NB4 (cell line): ENCODE data around the gene TAGLN.
A peak's percentile ranks its signal among the peaks of the same experiment; 100 is the strongest.

Experiments
- DNase-seq: peaks from one replicate; pipeline ENCODE4 v3.0.0; 2010; ENCODE audit warnings: low read depth
- H3K4me3 ChIP-seq: one replicate; pipeline ENCODE4 v1.5.1; 2011; ENCODE audit warnings: mild to moderate bottlenecking, low read depth, low read length, moderate library complexity
- CTCF ChIP-seq: IDR thresholded peaks from one replicate; pipeline ENCODE4 v1.5.1; 2012; ENCODE audit warnings: low read depth, low read length
- MAX ChIP-seq: IDR thresholded peaks from 2 replicates; pipeline ENCODE4 v1.6.1; 2011; ENCODE audit warnings: low read depth, low read length
- MYC ChIP-seq: IDR thresholded peaks from 2 replicates; pipeline ENCODE4 v1.6.1; 2011; ENCODE audit warnings: low read depth, low read length
- POLR2A ChIP-seq: IDR thresholded peaks from 2 replicates; pipeline ENCODE4 v1.6.1; 2011; ENCODE audit warnings: mild to moderate bottlenecking; ENCODE audit not compliant: insufficient read length; ENCODE audit errors: extremely low read depth

TAGLN gene

GRCh38 chr11:117189191-117189940 is 9.8 kb upstream of the TAGLN start:
- TF ChIP-seq MAX (no peak), MYC (no peak), POLR2A (no peak), CTCF (no peak)
- no peak overlapping the region for H3K4me3 ChIP-seq
- peak; percentile 80 for DNase-seq

GRCh38 chr11:117189941-117190544 is 9.1 kb upstream of the TAGLN start:
- no peak for TF ChIP-seq MYC
- TF ChIP-seq POLR2A = no peak
- TF ChIP-seq CTCF = no peak
- no peak for TF ChIP-seq MAX
- DNase-seq = peak; percentile 25

GRCh38 chr11:117191680-117192400 is 7.3 kb upstream of the TAGLN start:
- TF ChIP-seq CTCF = no peak
- TF ChIP-seq POLR2A = no peak
- no peak for TF ChIP-seq MAX
- TF ChIP-seq MYC = no peak
- no peak overlapping the region for H3K4me3 ChIP-seq
- no peak for DNase-seq

More at GRCh38 chr11:117189941-117190544, 9.1 kb upstream of the TAGLN start:
- no peak overlapping the region for H3K4me3 ChIP-seq

- no peak overlapping the region for H3K4me3 ChIP-seq
- no peak for DNase-seq
- TF ChIP-seq CTCF = no peak
- TF ChIP-seq MAX = no peak
- no peak for TF ChIP-seq POLR2A
- TF ChIP-seq MYC = no peak
These were observed 6.7 kb upstream of the TAGLN start for GRCh38 chr11:117192401-117192875.

GRCh38 chr11:117193130-117194020 is 5.8 kb upstream of the TAGLN start:
- no peak overlapping the region for H3K4me3 ChIP-seq
- no peak for DNase-seq
- no peak for TF ChIP-seq MAX
